ENCODE data around the gene PPP1R7. TPM values are rescaled to one million over a fixed set of nuclear protein-coding genes. Genes with fewer than 3 reads are reported as not detected.

Gene PPP1R7
- total and polyA plus RNA-seq, 4 donors = 18.0 to 45.8 (median 29.0) TPM

DNA sequence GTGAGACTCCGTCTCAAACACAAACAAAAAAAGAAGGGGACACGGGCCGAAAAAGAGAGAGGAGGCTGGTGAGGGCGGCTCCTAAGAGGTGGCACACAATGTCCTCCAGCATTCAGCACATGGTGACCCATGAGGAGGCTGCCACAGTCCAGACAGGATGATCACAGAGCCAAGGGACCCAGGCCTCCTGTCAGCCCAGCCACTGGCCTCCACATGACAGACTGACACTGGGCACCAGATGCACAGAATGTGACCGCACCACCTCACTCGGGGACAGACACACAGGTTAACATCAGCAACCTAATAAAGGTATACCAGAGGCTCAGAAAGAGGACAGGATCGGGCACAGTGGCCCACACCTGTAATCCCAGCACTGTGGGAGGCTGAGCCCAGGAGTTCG, 22.0 kb upstream of the PPP1R7 start (continued):
- TF ChIP-seq, protein P1, sequence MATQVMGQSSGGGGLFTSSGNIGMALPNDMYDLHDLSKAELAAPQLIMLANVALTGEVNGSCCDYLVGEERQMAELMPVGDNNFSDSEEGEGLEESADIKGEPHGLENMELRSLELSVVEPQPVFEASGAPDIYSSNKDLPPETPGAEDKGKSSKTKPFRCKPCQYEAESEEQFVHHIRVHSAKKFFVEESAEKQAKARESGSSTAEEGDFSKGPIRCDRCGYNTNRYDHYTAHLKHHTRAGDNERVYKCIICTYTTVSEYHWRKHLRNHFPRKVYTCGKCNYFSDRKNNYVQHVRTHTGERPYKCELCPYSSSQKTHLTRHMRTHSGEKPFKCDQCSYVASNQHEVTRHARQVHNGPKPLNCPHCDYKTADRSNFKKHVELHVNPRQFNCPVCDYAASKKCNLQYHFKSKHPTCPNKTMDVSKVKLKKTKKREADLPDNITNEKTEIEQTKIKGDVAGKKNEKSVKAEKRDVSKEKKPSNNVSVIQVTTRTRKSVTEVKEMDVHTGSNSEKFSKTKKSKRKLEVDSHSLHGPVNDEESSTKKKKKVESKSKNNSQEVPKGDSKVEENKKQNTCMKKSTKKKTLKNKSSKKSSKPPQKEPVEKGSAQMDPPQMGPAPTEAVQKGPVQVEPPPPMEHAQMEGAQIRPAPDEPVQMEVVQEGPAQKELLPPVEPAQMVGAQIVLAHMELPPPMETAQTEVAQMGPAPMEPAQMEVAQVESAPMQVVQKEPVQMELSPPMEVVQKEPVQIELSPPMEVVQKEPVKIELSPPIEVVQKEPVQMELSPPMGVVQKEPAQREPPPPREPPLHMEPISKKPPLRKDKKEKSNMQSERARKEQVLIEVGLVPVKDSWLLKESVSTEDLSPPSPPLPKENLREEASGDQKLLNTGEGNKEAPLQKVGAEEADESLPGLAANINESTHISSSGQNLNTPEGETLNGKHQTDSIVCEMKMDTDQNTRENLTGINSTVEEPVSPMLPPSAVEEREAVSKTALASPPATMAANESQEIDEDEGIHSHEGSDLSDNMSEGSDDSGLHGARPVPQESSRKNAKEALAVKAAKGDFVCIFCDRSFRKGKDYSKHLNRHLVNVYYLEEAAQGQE (IDR thresholded peaks at IDR 0.05) = no peak
- TF ChIP-seq JUND (IDR thresholded peaks at IDR 0.05) = no peak
- no peak for TF ChIP-seq HNF4A (conservative IDR thresholded peaks at IDR 0.05)
- TF ChIP-seq TAF1 (conservative IDR thresholded peaks at IDR 0.05) = no peak
- TF ChIP-seq, protein P2, sequence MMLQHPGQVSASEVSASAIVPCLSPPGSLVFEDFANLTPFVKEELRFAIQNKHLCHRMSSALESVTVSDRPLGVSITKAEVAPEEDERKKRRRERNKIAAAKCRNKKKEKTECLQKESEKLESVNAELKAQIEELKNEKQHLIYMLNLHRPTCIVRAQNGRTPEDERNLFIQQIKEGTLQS (IDR thresholded peaks at IDR 0.05) = no peak
- TF ChIP-seq, protein P3, sequence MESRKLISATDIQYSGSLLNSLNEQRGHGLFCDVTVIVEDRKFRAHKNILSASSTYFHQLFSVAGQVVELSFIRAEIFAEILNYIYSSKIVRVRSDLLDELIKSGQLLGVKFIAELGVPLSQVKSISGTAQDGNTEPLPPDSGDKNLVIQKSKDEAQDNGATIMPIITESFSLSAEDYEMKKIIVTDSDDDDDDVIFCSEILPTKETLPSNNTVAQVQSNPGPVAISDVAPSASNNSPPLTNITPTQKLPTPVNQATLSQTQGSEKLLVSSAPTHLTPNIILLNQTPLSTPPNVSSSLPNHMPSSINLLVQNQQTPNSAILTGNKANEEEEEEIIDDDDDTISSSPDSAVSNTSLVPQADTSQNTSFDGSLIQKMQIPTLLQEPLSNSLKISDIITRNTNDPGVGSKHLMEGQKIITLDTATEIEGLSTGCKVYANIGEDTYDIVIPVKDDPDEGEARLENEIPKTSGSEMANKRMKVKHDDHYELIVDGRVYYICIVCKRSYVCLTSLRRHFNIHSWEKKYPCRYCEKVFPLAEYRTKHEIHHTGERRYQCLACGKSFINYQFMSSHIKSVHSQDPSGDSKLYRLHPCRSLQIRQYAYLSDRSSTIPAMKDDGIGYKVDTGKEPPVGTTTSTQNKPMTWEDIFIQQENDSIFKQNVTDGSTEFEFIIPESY (IDR thresholded peaks at IDR 0.05) = no peak

DNA sequence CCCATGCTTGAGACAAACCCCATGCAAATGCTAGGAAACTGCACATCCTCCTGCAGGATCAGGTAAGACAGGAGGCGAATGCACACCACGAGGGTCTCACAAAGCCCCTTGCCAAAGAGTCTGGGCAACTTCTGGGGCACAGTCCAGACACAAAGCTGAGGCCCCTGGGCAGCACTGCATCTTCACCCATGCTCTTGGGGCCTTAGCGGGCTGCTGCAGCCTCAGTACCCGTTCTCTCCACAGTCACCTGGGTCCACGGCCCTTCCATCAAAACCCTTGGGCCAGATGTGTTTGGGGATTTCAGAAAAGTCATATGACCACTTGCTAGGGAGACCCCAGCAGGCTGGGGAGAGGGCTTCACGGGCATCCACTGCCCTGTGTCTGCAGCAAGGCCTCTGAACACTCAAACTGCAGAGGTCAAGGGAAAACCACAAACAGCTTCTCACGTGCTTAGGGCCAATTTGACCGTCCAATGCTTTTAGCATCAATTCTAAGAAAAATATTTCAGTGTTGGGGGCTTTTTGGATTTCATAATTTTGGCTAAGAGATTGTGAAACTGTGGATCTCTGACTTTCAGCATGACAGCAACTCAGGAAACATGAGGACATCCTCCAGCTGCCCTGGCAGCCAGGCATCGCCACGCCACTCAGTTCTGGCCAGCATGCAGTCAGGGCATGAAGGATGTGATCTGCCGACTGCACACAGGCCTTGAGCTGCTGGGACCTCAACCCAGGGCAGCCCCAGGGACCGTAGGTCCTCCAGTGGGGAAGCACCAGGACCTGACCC, 21.0 kb upstream of the PPP1R7 start:
- H3K4me1 ChIP-seq (ENCODE audit: control insufficient read depth in 4 of 4, insufficient read depth in 4 of 4, low read length in 3 of 4) = peaks cover 0 to under 1% (median 0%) of the 10 kb centered on the region in 4 donors
- 92% methylated on average over 12 of the region's 12 CpGs for WGBS
- TF ChIP-seq, protein P2 (IDR thresholded peaks at IDR 0.05) = no peak
- TF ChIP-seq FOXA2 (IDR thresholded peaks at IDR 0.05) (no peak), GABPA (IDR thresholded peaks at IDR 0.05 in 1 of 2, conservative IDR thresholded peaks at IDR 0.05 in 1 of 2) (no peak), JUND (IDR thresholded peaks at IDR 0.05) (no peak), RXRA (IDR thresholded peaks at IDR 0.05) (no peak), TAF1 (conservative IDR thresholded peaks at IDR 0.05) (no peak), HNF4G (IDR thresholded peaks at IDR 0.05) (no peak), SP1 (IDR thresholded peaks at IDR 0.05) (no peak), YY1 (IDR thresholded peaks at IDR 0.05) (no peak), NR2F2 (IDR thresholded peaks at IDR 0.05) (no peak), EGR1 (IDR thresholded peaks at IDR 0.05; ENCODE audit: low read depth in 2 of 2) (no peak), RAD21 (IDR thresholded peaks at IDR 0.05) (no peak), HNF4A (conservative IDR thresholded peaks at IDR 0.05) (no peak)
- TF ChIP-seq, protein P4, sequence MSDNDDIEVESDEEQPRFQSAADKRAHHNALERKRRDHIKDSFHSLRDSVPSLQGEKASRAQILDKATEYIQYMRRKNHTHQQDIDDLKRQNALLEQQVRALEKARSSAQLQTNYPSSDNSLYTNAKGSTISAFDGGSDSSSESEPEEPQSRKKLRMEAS (IDR thresholded peaks at IDR 0.05) = no peak
- TF ChIP-seq, protein P3 (IDR thresholded peaks at IDR 0.05) = no peak
- TF ChIP-seq, protein P1 (IDR thresholded peaks at IDR 0.05) = no peak
- TF ChIP-seq, protein P5, sequence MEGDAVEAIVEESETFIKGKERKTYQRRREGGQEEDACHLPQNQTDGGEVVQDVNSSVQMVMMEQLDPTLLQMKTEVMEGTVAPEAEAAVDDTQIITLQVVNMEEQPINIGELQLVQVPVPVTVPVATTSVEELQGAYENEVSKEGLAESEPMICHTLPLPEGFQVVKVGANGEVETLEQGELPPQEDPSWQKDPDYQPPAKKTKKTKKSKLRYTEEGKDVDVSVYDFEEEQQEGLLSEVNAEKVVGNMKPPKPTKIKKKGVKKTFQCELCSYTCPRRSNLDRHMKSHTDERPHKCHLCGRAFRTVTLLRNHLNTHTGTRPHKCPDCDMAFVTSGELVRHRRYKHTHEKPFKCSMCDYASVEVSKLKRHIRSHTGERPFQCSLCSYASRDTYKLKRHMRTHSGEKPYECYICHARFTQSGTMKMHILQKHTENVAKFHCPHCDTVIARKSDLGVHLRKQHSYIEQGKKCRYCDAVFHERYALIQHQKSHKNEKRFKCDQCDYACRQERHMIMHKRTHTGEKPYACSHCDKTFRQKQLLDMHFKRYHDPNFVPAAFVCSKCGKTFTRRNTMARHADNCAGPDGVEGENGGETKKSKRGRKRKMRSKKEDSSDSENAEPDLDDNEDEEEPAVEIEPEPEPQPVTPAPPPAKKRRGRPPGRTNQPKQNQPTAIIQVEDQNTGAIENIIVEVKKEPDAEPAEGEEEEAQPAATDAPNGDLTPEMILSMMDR (IDR thresholded peaks at IDR 0.05; ENCODE audit: low read depth, low read length, missing input control) = no peak
- no peak overlapping the region for H3K27ac ChIP-seq (ENCODE audit: low read depth in 1 of 2, low read length in 2 of 2)
- H3K36me3 ChIP-seq (ENCODE audit: control insufficient read depth in 4 of 4, insufficient read depth in 3 of 4, low read depth in 1 of 4, low read length in 3 of 4) = no peaks in the 10 kb centered on the region
- no peak overlapping the region for H3K4me3 ChIP-seq (ENCODE audit: low read depth in 1 of 3, low read length in 3 of 3)
- no peaks in the 10 kb centered on the region for H3K9me3 ChIP-seq (ENCODE audit: control insufficient read depth in 4 of 4, low read length in 3 of 4)
- no peaks in the 10 kb centered on the region for H3K27me3 ChIP-seq (ENCODE audit: control insufficient read depth in 4 of 4, insufficient read depth in 4 of 4, low read length in 3 of 4)
- no peak overlapping the region for H3K9ac ChIP-seq (ENCODE audit: low read depth in 1 of 2, low read length in 2 of 2)
- no peak for DNase-seq (ENCODE audit: low spot score)

Data from liver (tissue), 9 donors.